ENCODE measurements around the gene MKLN1. TPM values are rescaled to one million over a fixed set of nuclear protein-coding genes. Genes with fewer than 3 reads are reported as not detected.
"Not testable (repeated sequence)": the region's sequence is repeated elsewhere in the genome, so short reads cannot be mapped to it uniquely, and the experiment has no call there.

The MKLN1 gene
- total and polyA plus RNA-seq, 12 donors = 9.5 to 48.2 (median 41.1) TPM

- H3K4me3 ChIP-seq = no peak overlapping the region
- peaks cover 0 to 99% (median 17%) of the 10 kb centered on the region in 9 donors for H3K36me3 ChIP-seq
- no peak for DNase-seq
- TF ChIP-seq CTCF (IDR thresholded peaks at IDR 0.05) = no peak
- H3K9me3 ChIP-seq = no peaks in the 10 kb centered on the region
- WGBS, 2 donors = 54 to 61% methylated on average over 6 of the region's 6 CpGs
- peak overlapping the region; percentile 47 to 91 (median 64) for H3K27ac ChIP-seq
- peak in 2 of 8 donors; percentile 2 to 8 for ATAC-seq
- peaks cover 14 to 53% (median 44%) of the 10 kb centered on the region in 9 donors for H3K4me1 ChIP-seq
- no peaks in the 10 kb centered on the region for H3K27me3 ChIP-seq
- intact Hi-C loops (cut with DNase I) = loop anchor here in 1 of 10 donors (10.0 kb wide), 1 partner anchor 389 kb away; no protein-coding TSS in a partner anchor
These were observed 176.0 kb downstream of the MKLN1 start for GRCh38 chr7:131503639-131504038.

- intact Hi-C loops (cut with DNase I) = loop anchor here in 1 of 10 donors (10.0 kb wide), 1 partner anchor 390 kb away; no protein-coding TSS in a partner anchor
- Histone ChIP-seq H3K9me3 (no peaks in the 10 kb centered on the region), H3K36me3 (peaks cover 0 to 99% (median 17%) of the 10 kb centered on the region in 9 donors), H3K27ac (peak overlapping the region in 4 of 10 donors; percentile 47 to 91 (median 75)), H3K4me3 (no peak overlapping the region), H3K27me3 (no peaks in the 10 kb centered on the region), H3K4me1 (peaks cover 16 to 60% (median 44%) of the 10 kb centered on the region in 9 donors)
- 89 to 92% methylated on average over 14 of the region's 14 CpGs for WGBS, 2 donors
- no peak for DNase-seq
- TF ChIP-seq CTCF (IDR thresholded peaks at IDR 0.05) = no peak
- no peak for ATAC-seq
These were observed 176.7 kb downstream of the MKLN1 start for GRCh38 chr7:131504157-131504899.

- H3K9me3 ChIP-seq, ATAC-seq, H3K4me3 ChIP-seq, H3K27me3 ChIP-seq, DNase-seq: not testable (repeated sequence)
- Histone ChIP-seq H3K27ac (peak overlapping the region in 2 of 10 donors; percentile 2 to 15), H3K4me1 (peaks cover 16 to 66% (median 44%) of the 10 kb centered on the region in 9 donors), H3K36me3 (peaks cover 0 to 100% (median 23%) of the 10 kb centered on the region in 9 donors)
- WGBS, 2 donors = 92% methylated on average over 8 of the region's 8 CpGs
- intact Hi-C loops (cut with DNase I) = loop anchor here in 5 of 10 donors (5.0 to 10.0 kb wide), 3 partner anchors 37 to 390 kb away; no protein-coding TSS in a partner anchor
These were observed 177.5 kb downstream of the MKLN1 start for GRCh38 chr7:131505037-131505620.

GRCh38 chr7:131505636-131506557 lies 178.2 kb downstream of the MKLN1 start:
- H3K9me3 ChIP-seq = no peaks in the 10 kb centered on the region
- intact Hi-C loops (cut with DNase I) = loop anchor here in 5 of 10 donors (5.0 to 10.0 kb wide), 3 partner anchors 36 to 391 kb away; no protein-coding TSS in a partner anchor
- peaks cover 0 to 100% (median 23%) of the 10 kb centered on the region in 9 donors for H3K36me3 ChIP-seq
- peaks cover 16 to 71% (median 41%) of the 10 kb centered on the region in 9 donors for H3K4me1 ChIP-seq
- H3K4me3 ChIP-seq = no peak overlapping the region
- ATAC-seq (no peak), DNase-seq (no peak)
- WGBS, 2 donors = 86 to 90% methylated on average over 30 of the region's 30 CpGs
- TF ChIP-seq CTCF (IDR thresholded peaks at IDR 0.05) = no peak
- H3K27me3 ChIP-seq = no peaks in the 10 kb centered on the region
- peak overlapping the region in 1 of 10 donors; percentile 15 for H3K27ac ChIP-seq
